OCI-LY1 (cell line): ENCODE data around the gene COPB2.

Source experiments
- EZH2 ChIP-seq: fragments of 200-600 bp; sonication (generic), shearing (Covaris generic); IDR thresholded peaks from 2 replicates; pipeline ENCODE4 v1.8.0; 2017; ENCODE audit warnings: borderline replicate concordance, mixed run types, mild to moderate bottlenecking, antibody characterized with exemption, low read length, moderate library complexity, mixed read lengths
- TF ChIP-seq, protein P1 (sequence below): fragments of 200-600 bp; sonication (generic), shearing (Covaris generic); IDR thresholded peaks from 2 replicates; pipeline ENCODE4 v1.5.1; 2017; ENCODE audit warnings: mild to moderate bottlenecking, antibody characterized with exemption, low read length, moderate library complexity, mixed read lengths

DNA sequence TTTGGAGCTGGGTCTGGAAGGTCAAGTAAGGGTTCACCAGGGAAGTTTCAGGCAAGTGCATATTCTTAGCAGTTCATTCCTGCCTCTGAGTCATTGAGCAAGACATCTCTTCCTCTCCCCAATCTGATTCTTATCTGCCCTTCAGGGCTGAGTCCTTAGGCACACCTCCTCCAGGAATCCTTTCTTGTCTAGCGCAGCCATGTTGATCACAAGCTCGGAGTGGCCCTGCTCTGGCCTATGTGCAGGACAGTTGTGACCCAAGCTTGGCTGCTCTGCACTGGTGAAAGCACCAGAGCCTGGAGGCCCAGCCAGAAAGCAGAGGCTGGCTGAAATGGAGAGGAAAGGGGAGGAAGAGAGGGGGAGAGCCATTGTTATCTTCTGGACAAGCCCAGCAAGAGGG lies 76.5 kb downstream of the COPB2 start:
- TF ChIP-seq EZH2 = no peak
- TF ChIP-seq, protein P1, sequence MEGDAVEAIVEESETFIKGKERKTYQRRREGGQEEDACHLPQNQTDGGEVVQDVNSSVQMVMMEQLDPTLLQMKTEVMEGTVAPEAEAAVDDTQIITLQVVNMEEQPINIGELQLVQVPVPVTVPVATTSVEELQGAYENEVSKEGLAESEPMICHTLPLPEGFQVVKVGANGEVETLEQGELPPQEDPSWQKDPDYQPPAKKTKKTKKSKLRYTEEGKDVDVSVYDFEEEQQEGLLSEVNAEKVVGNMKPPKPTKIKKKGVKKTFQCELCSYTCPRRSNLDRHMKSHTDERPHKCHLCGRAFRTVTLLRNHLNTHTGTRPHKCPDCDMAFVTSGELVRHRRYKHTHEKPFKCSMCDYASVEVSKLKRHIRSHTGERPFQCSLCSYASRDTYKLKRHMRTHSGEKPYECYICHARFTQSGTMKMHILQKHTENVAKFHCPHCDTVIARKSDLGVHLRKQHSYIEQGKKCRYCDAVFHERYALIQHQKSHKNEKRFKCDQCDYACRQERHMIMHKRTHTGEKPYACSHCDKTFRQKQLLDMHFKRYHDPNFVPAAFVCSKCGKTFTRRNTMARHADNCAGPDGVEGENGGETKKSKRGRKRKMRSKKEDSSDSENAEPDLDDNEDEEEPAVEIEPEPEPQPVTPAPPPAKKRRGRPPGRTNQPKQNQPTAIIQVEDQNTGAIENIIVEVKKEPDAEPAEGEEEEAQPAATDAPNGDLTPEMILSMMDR = no peak
